Stimulated activated CD8-positive, alpha-beta memory T cell treated with anti-CD3 and anti-CD28 coated beads, Interleukin-7, amount 100 ng/mL, for 4 hours (primary cell): ENCODE data around the gene KLF16.

Experiments used
- DNase-seq, 2 donors: peaks; one replicate each; pipeline ENCODE4 v3.0.0-alpha.2; 2020; ENCODE audit warnings: low read depth in 2 of 2

Gene KLF16

DNA sequence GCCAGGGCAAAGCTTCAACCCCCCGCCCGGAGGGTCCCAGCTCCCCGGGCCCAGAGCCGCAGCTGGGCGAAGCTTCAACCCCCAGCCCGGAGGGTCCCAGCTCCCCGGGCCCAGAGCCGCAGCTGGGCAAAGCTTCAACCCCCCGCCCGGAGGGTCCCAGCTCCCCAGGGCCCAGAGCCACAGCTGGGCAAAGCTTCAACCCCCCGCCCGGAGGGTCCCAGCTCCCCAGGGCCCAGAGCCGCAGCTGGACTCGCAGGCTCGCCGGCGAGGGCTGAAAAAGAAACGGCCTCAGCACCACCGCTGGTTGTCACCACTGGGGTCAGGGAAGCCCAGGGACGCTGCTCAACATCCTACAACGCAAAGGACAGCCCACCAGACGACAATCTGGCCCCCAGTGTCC, 20.3 kb downstream of the KLF16 start:
- no peak for DNase-seq

GRCh38 chr19:1841209-1841924, 22.0 kb downstream of the KLF16 start:
- DNase-seq: no peak

- no peak for DNase-seq
These were observed 22.8 kb downstream of the KLF16 start for GRCh38 chr19:1840541-1841115.

DNA sequence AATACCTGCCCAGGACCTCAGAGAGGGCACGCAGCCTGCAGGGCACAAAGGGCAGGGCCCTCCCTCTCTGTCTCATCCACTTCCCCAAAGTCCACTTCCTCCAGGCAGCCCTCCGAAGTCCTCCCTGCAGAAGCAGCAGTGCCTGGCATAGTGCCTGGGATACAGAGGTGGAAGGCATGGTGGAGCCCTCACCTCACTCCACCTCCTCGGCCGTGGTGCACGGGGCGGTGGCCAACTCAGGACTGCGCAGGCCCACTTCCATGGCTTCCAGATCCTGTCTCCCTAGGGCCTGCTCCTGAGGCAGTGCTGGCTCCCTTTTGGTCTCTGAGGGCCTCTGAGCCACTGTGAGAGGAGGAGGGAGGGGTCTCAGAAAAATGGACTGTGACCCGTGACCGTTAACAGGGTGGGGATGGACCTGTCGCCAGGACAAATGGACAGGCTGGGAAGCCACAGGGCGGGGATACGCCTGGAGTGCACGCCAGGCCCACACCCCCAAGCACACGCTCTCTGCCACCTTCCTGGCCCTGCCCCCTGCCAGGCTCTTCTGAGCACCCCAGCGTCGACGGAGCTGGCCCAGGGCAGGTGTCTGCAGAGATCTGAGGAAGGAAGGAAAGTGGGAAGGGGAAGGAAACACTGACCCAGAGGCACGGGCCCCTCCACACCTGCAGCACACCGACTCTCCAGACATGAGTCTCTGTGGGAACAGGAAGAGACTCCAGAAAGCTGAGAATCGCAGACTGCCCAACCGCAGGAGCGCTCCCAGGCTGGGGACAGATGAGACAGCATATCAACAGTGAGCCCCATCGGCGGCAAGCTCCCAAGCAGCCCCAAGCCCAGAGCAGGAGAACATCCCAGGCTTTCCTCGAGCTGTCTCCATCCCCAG, 23.5 kb downstream of the KLF16 start:
- no peak for DNase-seq

DNA sequence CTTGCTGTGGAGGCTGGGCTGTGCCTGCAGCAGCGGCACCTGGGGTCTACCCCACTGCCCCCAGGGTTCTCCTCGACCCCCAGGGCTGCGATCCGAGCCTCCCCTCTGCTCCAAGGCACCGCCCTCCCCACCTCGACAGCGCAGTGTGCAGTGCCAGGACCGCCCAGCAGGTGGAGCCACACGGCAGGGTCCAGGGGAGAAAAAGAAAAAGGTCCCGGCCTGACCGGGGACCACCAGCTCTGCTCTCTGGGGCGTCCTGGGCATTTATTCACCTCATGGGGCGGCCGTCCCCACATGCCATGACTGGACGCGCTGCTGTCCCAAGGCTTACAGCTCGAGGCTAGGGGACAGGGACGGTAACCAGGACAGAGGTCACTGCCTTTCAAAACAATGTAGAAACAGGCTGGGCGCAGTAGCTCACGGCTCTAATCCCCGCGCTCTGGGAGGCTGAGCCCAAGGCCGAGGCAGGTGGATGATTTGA, 25.7 kb downstream of the KLF16 start:
- DNase-seq: no peak

DNA sequence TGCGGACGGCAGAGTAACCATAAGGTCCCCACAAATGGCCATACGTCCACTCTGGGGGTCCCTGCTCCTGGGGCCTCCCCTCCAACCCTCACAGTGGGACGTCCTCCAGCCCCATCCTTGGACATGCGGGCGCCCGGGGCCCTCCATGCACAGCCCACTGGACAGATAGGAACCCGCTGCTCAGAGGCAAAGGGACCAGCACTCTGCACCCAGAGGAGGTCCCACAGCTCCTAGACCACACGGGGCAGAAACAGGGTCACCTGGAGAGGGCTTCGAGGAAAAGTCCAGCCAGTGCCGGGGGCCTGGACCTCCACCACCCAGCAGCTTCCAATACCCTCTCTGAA, 26.2 kb downstream of the KLF16 start:
- DNase-seq: no peak

DNA sequence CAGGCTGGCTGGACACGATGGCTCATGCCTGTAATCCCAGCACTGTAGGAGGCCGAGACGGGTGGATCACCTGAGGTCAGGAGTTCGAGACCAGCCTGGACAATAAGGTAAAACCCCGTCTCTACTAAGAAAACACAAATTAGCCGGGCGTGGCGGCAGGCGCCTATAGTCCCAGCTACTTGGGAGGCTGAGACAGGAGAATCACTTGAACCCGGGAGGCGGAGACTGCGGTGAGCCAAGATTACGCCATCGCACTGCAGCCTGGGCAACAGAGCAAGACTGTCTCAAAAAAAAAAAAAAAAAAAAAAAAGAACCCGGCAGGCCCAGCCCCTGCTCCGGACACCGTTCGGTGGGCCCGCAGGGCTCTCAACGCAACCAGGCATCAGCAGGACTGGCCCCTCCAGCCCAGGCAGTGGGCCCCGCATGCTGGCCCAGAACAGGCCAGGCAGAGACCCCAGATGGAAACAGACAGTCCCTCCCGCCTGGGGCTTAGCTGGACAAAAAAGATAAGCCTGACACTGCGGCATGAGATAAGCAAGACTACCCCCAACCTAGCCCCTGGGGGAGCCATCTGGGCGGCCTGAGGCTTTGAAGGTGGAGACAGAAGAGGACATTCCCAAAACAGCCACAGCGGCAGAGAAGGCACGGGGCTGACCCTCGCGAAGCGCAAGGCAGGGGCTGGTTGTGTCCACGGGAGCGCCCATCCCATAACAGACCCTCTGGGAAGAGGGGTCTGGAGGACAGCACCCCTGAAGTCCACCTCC, 26.7 kb downstream of the KLF16 start:
- DNase-seq: no peak

- no peak for DNase-seq
These were observed 29.8 kb downstream of the KLF16 start for GRCh38 chr19:1833540-1833939.

GRCh38 chr19:1832046-1832663, 31.2 kb downstream of the KLF16 start:
- no peak for DNase-seq

- no peak for DNase-seq
These were observed 32.4 kb downstream of the KLF16 start for GRCh38 chr19:1830978-1831377.

DNA sequence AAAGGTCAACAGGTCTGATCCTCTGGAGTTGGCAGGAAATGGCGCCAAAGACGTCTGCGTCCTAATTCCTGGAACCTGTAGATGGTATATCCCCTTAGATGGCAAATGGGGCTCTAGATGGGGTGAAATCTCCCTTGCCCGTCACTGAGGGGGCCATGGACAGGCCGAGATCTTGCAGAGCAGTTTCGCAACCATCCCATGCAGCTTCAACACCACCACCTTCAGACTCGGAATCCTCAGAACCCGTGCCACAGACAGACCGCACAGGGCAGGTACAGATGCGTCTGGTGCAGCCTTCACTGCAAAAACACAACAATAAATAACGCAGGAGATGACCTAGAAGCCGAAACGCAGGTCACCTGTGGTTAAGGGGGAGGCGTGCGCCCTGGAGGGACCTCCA, 32.8 kb downstream of the KLF16 start:
- DNase-seq: no peak

- no peak for DNase-seq
These were observed 33.4 kb downstream of the KLF16 start for GRCh38 chr19:1829958-1830357.

GRCh38 chr19:1828279-1829238, 34.8 kb downstream of the KLF16 start:
- DNase-seq: no peak

GRCh38 chr19:1827566-1828278, 35.7 kb downstream of the KLF16 start:
- DNase-seq: no peak

DNA sequence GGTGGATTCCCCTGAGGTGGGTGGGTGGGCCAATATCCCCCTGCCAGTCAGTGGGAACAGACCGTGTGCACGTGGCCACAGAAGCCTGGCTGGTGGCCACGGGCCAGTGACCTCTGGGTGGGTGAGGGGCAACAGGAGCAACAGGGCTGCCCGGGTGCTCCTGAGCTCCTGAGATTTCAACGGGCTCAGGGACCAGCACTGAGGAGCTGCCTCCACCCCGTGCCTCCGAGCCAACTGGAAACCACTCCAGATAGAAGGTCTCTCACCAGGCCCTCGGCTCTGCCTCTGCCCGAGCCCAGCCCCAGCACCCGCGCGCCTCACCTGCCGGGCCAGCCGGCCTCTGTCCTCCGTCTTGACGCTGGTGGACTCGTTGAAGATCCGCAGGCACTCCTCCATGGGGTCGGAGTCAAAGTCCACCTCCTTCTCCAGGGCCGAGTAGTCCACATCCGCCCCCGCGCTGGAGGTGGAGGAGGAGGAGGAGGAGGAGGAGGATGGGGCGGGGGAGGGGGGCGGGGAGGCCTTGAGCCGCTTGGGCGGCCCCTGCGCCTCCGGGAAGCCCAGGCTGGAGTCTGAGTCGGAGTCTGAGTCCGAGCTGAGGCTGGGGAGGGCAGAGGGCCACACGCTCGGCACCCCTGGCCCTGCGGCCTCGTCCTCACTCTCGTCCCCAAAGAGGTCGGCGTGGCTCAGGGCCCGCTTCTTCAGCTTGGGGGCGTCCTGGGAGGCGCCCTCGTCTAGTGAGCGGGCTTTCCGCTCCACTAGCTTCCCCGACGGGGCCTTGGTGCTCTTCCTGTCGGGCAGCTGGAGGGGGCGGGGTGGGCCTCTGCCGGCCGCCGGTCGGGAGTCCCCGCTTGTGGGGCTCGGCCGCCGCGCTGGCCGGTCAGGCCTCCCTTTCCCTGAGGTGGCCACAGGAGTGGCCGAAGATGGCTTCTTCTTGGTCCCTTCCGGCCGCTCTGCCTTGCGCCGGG, 36.5 kb downstream of the KLF16 start:
- no peak for DNase-seq

DNA sequence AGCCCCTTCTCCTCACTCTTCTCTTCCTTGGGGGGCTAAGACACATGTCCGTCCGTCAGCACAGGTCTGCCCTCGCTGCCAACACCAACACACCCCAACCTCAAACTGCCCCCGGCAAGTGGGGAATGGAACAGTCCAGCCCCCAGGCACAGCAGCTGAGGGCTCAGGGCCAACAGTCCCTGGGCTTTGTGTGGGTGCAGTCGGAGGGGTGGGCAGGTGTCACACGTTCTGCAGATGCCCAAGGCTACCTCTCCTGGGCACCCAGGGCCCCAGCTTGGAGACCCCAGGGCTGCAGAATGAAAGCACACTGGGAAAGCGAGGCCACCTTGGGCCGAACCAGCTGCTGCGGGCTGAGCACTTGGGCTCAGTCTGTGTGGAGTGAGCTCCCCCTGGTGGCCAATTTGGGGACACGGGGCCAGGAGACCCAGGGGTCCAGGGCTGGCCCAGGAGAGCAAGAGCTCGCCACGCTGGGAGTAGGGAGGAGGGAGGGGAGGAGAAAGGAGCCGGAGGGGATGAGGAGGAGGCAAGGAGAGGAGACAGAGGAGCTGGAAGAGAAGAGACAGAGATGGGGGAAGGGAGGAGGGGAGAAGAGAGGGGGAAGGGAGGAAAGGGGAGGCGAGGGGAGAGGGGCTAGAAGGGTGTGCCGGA, 37.3 kb downstream of the KLF16 start:
- DNase-seq: peak; percentile 54 to 56

DNA sequence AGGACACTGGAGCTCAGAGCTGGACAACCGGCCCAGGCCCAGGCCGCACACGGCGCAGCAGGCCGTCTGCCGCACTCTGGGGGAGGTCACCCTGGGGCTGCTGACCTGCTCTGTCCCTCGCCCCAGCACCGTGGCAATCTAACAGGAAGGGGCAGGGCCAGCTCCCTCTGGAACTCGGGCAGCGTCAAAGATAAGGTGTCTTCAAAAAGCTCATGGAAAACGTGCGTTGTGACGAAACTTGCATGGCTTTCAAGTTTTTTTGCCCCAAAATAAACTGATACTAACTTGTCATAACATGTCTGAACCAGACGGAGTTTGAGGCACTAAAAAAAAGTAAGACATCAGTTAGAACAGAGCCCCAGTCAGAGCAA, 39.1 kb downstream of the KLF16 start:
- DNase-seq: no peak
